Stimulated activated CD4-positive, alpha-beta T cell treated with anti-CD3 and anti-CD28 coated beads, Interleukin-15, amount 100 ng/mL, for 1 hour (primary cell): ENCODE data around the gene EFCC1.

Experiments used
- DNase-seq, 2 donors: peaks; one replicate each; pipeline ENCODE4 v3.0.0-alpha.2; 2020; ENCODE audit warnings: low read depth in 1 of 2, low spot score in 1 of 2

EFCC1 gene

GRCh38 chr3:128994581-128995546, 6.2 kb upstream of the EFCC1 start:
- no peak for DNase-seq

GRCh38 chr3:128995737-128996136, 5.4 kb upstream of the EFCC1 start:
- no peak for DNase-seq

GRCh38 chr3:128996200-128996599, 4.9 kb upstream of the EFCC1 start:
- no peak for DNase-seq

GRCh38 chr3:128996726-128997125, 4.4 kb upstream of the EFCC1 start:
- DNase-seq: no peak

GRCh38 chr3:128997486-128998133, 3.5 kb upstream of the EFCC1 start:
- no peak for DNase-seq

- no peak for DNase-seq
These were observed 2.5 kb upstream of the EFCC1 start for GRCh38 chr3:128998561-128998960.

GRCh38 chr3:128999102-128999501, 2.0 kb upstream of the EFCC1 start:
- no peak for DNase-seq

- DNase-seq: no peak
These were observed 383 bp upstream of the EFCC1 start for GRCh38 chr3:129000742-129001100.

- no peak for DNase-seq
These were observed 885 bp downstream of the EFCC1 start for GRCh38 chr3:129001806-129002572.

- DNase-seq: no peak
These were observed 1.8 kb downstream of the EFCC1 start for GRCh38 chr3:129002573-129003569.

GRCh38 chr3:129003578-129004112, 2.5 kb downstream of the EFCC1 start:
- peak; percentile 20 to 37 for DNase-seq

- DNase-seq: no peak
These were observed 3.7 kb downstream of the EFCC1 start for GRCh38 chr3:129004639-129005295.

GRCh38 chr3:129005526-129006303, 4.6 kb downstream of the EFCC1 start:
- DNase-seq: no peak

GRCh38 chr3:129006864-129007263, 5.8 kb downstream of the EFCC1 start:
- no peak for DNase-seq

GRCh38 chr3:129007792-129008191, 6.7 kb downstream of the EFCC1 start:
- DNase-seq: no peak

GRCh38 chr3:129009266-129009665, 8.2 kb downstream of the EFCC1 start:
- no peak for DNase-seq

GRCh38 chr3:129010310-129010956, 9.3 kb downstream of the EFCC1 start:
- no peak for DNase-seq

- no peak for DNase-seq
These were observed 12.4 kb downstream of the EFCC1 start for GRCh38 chr3:129013491-129013891.
